ENCODE results near the gene CDNF. TPM values are rescaled to one million over a fixed set of nuclear protein-coding genes. Genes with fewer than 3 reads are reported as not detected.

The CDNF gene
- polyA plus RNA-seq, 1 donor (not counting 4 experiments of a cell fraction or from before 2014, with no cell fraction given), result 1.4 TPM

GRCh38 chr10:14779001-14779651 lies 58.7 kb downstream of the CDNF start:
- DNase-seq (ENCODE audit: low read depth, low spot score) (no peak), FAIRE-seq (no peak)
- Histone ChIP-seq H3K79me2 (ENCODE audit: control insufficient read depth, insufficient read depth, low read length) (no peaks in the 10 kb centered on the region), H3K9ac (ENCODE audit: control insufficient read depth, extremely low read depth, insufficient read depth, low read length) (no peak overlapping the region), H3K4me3 (ENCODE audit: control insufficient read depth in 2 of 3, extremely low read depth in 1 of 3, insufficient read depth in 2 of 3, low read depth in 1 of 3, low read length in 3 of 3) (no peak overlapping the region), H3K27me3 (ENCODE audit: control insufficient read depth, extremely low read depth, insufficient read depth, low read length) (peaks cover 2% of the 10 kb centered on the region), H3K9me3 (ENCODE audit: control insufficient read depth, low read depth, low read length) (no peaks in the 10 kb centered on the region), H3K27ac (ENCODE audit: control insufficient read depth, insufficient read depth, low read length) (no peak overlapping the region), H3K9me1 (ENCODE audit: control insufficient read depth, extremely low read depth, insufficient read depth, low read length) (no peaks in the 10 kb centered on the region), H3K4me1 (ENCODE audit: control insufficient read depth, extremely low read depth, insufficient read depth, low read length) (peaks cover 9% of the 10 kb centered on the region), H2AFZ (ENCODE audit: control insufficient read depth, low read length) (no peak overlapping the region), H3K4me2 (ENCODE audit: control insufficient read depth, extremely low read depth, insufficient read depth, low read depth, low read length) (no peak overlapping the region), H4K20me1 (ENCODE audit: control insufficient read depth, extremely low read depth, insufficient read depth, low read length) (no peaks in the 10 kb centered on the region), H3K36me3 (ENCODE audit: control insufficient read depth in 2 of 2, extremely low read depth in 1 of 2, insufficient read depth in 2 of 2, low read length in 2 of 2) (no peaks in the 10 kb centered on the region)
- TF ChIP-seq EZH2 (IDR thresholded peaks at IDR 0.05; ENCODE audit: low read length), result no peak
- no peak for TF ChIP-seq CTCF (optimal IDR thresholded peaks at IDR 0.05 in 1 of 3, IDR thresholded peaks at IDR 0.05 in 1 of 3, conservative IDR thresholded peaks at IDR 0.05 in 1 of 3; ENCODE audit: extremely low read depth in 1 of 3, insufficient read depth in 2 of 3, low read length in 3 of 3)
- dilution Hi-C loops (cut with MboI; ENCODE audit: extremely low pct_ligation_motif_present, low sequenced_read_pairs), result no loop called here

- Histone ChIP-seq H3K36me3 (ENCODE audit: control insufficient read depth in 2 of 2, extremely low read depth in 1 of 2, insufficient read depth in 2 of 2, low read length in 2 of 2) (no peaks in the 10 kb centered on the region), H3K4me3 (ENCODE audit: control insufficient read depth in 2 of 3, extremely low read depth in 1 of 3, insufficient read depth in 2 of 3, low read depth in 1 of 3, low read length in 3 of 3) (no peak overlapping the region), H3K9me1 (ENCODE audit: control insufficient read depth, extremely low read depth, insufficient read depth, low read length) (no peaks in the 10 kb centered on the region), H3K79me2 (ENCODE audit: control insufficient read depth, insufficient read depth, low read length) (no peaks in the 10 kb centered on the region), H3K4me2 (ENCODE audit: control insufficient read depth, extremely low read depth, insufficient read depth, low read depth, low read length) (no peak overlapping the region), H2AFZ (ENCODE audit: control insufficient read depth, low read length) (no peak overlapping the region), H3K9ac (ENCODE audit: control insufficient read depth, extremely low read depth, insufficient read depth, low read length) (no peak overlapping the region), H3K27ac (ENCODE audit: control insufficient read depth, insufficient read depth, low read length) (no peak overlapping the region), H3K9me3 (ENCODE audit: control insufficient read depth, low read depth, low read length) (no peaks in the 10 kb centered on the region), H3K4me1 (ENCODE audit: control insufficient read depth, extremely low read depth, insufficient read depth, low read length) (no peaks in the 10 kb centered on the region), H4K20me1 (ENCODE audit: control insufficient read depth, extremely low read depth, insufficient read depth, low read length) (no peaks in the 10 kb centered on the region), H3K27me3 (ENCODE audit: control insufficient read depth, extremely low read depth, insufficient read depth, low read length) (peaks cover 3% of the 10 kb centered on the region)
- FAIRE-seq (no peak), DNase-seq (ENCODE audit: low read depth, low spot score) (no peak)
- TF ChIP-seq EZH2 (IDR thresholded peaks at IDR 0.05; ENCODE audit: low read length), result no peak
- no peak for TF ChIP-seq CTCF (optimal IDR thresholded peaks at IDR 0.05 in 1 of 3, IDR thresholded peaks at IDR 0.05 in 1 of 3, conservative IDR thresholded peaks at IDR 0.05 in 1 of 3; ENCODE audit: extremely low read depth in 1 of 3, insufficient read depth in 2 of 3, low read length in 3 of 3)
- dilution Hi-C loops (cut with MboI; ENCODE audit: extremely low pct_ligation_motif_present, low sequenced_read_pairs), result no loop called here
Measured at GRCh38 chr10:14776546-14776945, 61.3 kb downstream of the CDNF start.
